GM12874 (cell line): ENCODE results near the gene CCL3.

Source experiments
- CTCF ChIP-seq: IDR thresholded peaks from 2 replicates; pipeline ENCODE4 v1.5.1; 2011; ENCODE audit warnings: low read depth, mild to moderate bottlenecking, control low read depth, low read length, moderate library complexity; ENCODE audit not compliant: insufficient read depth

CCL3 gene

GRCh38 chr17:36131421-36131820, 41.5 kb upstream of the CCL3 start:
- TF ChIP-seq CTCF: 0 out of 2 replicates have a peak, but pooled peaks have one; percentile 16

- no peak for TF ChIP-seq CTCF
Measured at GRCh38 chr17:36130346-36130745, 40.4 kb upstream of the CCL3 start.

- no peak for TF ChIP-seq CTCF
Measured at GRCh38 chr17:36129616-36130015, 39.7 kb upstream of the CCL3 start.

DNA sequence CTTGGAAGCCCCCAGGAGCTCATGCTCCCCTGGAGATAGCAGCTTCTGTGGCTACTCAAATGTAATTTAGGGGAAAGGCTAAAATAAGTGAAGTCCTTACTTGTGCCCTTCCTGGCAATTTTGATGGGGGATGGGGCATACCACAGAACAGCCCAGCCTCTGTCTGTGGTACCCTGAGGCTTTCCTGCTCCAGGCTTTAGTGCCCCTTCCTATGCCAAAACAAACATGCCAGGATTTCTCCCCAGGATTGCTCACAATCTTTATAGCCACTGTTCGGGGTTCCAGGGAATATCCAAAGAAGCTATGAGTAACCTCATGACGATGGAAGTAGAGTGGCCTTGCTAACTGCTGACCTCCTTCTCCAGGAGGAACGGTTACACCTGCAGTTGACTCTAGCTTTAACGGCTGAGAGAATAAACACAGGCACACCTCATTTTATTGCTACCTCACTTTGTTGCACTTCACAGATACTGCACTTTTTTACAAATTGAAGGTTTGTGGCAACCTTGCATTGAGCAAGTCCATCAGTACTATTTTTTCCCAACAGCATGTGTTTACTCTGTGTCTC, 38.6 kb upstream of the CCL3 start:
- TF ChIP-seq CTCF: no peak

DNA sequence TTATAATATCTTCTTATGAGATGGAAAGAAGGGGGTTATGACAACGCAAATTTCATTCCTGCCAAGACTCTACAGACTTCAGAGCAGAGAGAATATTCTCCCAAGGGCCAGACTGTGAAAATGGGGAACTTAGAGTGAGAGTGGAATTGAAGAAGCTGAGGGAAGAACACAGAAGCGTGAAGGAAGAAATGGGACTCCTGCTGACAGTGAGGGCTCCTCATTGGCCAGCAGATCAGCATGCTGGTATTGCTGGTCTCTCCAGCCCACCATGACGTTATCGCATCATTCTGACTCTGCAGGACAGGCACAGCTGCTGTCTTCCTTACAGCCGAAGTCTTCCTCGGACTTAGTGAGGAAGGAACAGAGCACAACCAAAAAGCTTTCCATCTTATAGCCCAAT, 38.0 kb upstream of the CCL3 start:
- no peak for TF ChIP-seq CTCF

DNA sequence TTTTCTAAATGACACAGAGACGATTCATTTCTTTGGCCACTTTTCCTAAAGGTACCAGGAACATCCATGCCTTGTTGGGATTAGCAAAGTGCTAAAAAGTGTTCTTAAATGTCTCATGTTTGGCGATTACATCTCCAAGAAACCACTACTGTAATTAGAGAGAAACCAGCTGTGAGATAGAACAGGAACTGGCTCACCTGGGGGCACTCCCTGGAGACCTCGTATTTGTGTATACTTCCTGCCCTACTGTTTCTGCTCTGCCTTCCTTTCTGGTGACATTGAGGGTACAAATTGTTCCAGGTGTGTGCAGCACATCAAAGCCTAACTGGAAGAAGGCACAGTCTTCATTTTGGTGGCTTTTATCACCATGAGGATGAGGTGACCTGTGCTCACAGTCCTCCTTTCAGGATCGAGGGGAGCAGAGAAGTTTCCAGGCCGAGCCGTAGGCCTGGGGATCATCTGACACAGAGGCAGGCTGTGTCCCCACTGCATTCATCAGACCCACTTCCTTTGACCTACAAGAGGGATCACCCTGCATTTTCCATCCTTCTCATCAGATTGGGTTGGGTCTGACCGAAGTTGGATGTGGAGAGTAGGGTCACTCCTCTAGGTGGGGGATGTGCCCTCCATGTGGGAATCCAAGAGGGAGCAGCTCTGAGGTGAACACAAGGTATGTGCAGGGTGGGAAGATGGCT, 37.4 kb upstream of the CCL3 start:
- TF ChIP-seq CTCF: no peak

DNA sequence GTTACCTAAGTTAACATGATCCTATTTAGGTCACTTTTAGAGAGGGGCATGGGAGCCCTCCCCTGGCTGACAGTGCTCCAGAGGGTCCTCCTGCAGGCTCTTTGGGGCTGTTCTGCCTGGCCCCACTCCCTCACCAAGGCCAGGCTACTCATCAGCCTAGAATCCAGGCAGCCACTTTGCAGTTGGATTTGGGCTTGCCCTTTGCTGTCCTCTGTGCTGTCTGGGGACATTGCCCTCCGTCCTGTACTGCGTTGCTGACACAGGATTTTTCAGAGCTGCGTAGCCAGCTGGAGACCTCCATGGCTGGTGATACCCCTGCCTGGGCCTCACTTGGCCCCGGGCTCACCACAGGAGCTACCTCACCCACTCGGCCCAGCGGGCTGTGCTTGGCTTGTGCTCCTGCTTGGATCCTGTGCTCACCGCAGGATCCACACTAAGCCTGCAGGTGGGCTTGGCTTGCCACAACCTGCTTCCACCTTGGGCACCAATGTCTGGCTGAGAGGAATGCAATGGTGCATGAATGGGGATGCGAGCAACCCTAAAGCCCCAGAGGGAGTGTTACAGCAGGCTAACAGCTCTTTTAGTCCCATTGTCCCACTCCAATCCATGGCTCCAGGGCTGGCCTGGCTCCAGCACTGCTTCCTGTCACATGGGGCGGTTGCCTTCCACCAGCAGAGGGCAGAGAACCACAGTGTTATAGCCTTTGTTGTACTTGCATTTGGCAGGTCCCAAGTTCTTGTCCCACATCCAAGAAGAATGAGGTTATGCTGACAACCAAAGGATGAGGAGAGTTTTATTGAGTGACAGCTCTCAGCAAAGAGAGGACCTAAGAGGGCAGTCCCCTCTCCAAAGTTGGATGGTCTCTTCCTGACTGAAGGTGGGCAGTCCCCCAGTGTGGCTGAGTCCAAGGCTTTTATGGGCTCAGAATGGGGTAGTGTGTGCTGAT, 35.2 kb upstream of the CCL3 start:
- no peak for TF ChIP-seq CTCF
